Heart right ventricle (tissue), 16 donors: Measurements from ENCODE around the gene ZNF232. TPM values are rescaled to one million over a fixed set of nuclear protein-coding genes. Genes with fewer than 3 reads are reported as not detected.
A peak's percentile ranks its signal among the peaks of the same experiment; 100 is the strongest.

Source experiments
- ATAC-seq, 8 donors: fragments of 200-7000 bp; cut with Tn5 transposase; one replicate each; pipeline ENCODE4 v1.9.1; 2020; ENCODE audit warnings: mild to moderate bottlenecking in 8 of 8, moderate library complexity in 8 of 8, moderate number of reproducible peaks in 1 of 8
- DNase-seq, 2 donors: peaks; one replicate each; pipeline ENCODE4 v3.0.0-alpha.2; 2020
- H3K27ac ChIP-seq, 10 donors: fragments of 200-600 bp; sonication (generic) in 2 of 10; one replicate each; pipeline versions ENCODE4 v1.5.0 to v1.8.0; 2020 to 2022; ENCODE audit warnings: mild to moderate bottlenecking in 3 of 10
- H3K27me3 ChIP-seq, 7 donors: fragments of 200-600 bp; one replicate each; pipeline ENCODE4 v1.8.0; 2021 to 2022; ENCODE audit warnings: mild to moderate bottlenecking in 2 of 7
- H3K36me3 ChIP-seq, 9 donors: fragments of 200-600 bp; sonication (generic) in 1 of 9; one replicate each; pipeline versions ENCODE4 v1.5.0 to v1.8.0; 2020 to 2022; ENCODE audit warnings: mild to moderate bottlenecking in 2 of 9
- H3K4me1 ChIP-seq, 9 donors: fragments of 200-600 bp; sonication (generic) in 1 of 9; one replicate each; pipeline versions ENCODE4 v1.5.0 to v1.8.0; 2020 to 2022; ENCODE audit warnings: mild to moderate bottlenecking in 4 of 9
- H3K4me3 ChIP-seq, 10 donors: fragments of 200-600 bp; sonication (generic) in 2 of 10; one replicate each; pipeline versions ENCODE4 v1.5.0 to v1.8.0; 2020 to 2022; ENCODE audit warnings: mild to moderate bottlenecking in 7 of 10, moderate library complexity in 2 of 10
- H3K9me3 ChIP-seq, 11 donors: fragments of 200-600 bp in 10 of 11; sonication (generic) in 2 of 11; one replicate each; pipeline versions ENCODE4 v1.5.0 to v1.8.0; 2013 to 2022; ENCODE audit warnings: mild to moderate bottlenecking in 2 of 11, control low read depth in 1 of 11, moderate library complexity in 1 of 11
- WGBS, 2 donors: extraction: QIAGEN DNeasy Blood & Tissue Kit; methylation state at CpG; one replicate each; pipeline ENCODE4 v1.1.7; 2013; ENCODE audit warnings: inconsistent platforms in 1 of 2; 5-methylcytosine and 5-hydroxymethylcytosine counted together
- intact Hi-C, 10 donors: fragments of 100-400 bp; cut with DNase I; formaldehyde crosslinking; loops; one replicate each; pipeline versions ENCODE4 v1.11.1 to v1.14.2; 2022
- polyA plus RNA-seq, 2 donors: library from polyadenylated mRNA; stranded (reverse); fragments of 200-250 nt; gene quantifications; one replicate each; pipeline ENCODE4 v1.2.3, GENCODE V29; 2013
- total RNA-seq, 10 donors: library from RNA; stranded (reverse); fragmentation: NEBNext Ultra II Directional in 3 of 10; extraction: Animal tissue kit (Norgen Biotek cat#: 25700) in 3 of 10; gene quantifications; one replicate each; pipeline versions ENCODE4 v1.2.1 to v1.2.4, GENCODE V29; 2021 to 2023
- TF ChIP-seq, protein P1 (sequence below), 9 donors: fragments of 200-600 bp; sonication (generic) in 2 of 9; IDR thresholded peaks; one replicate each; pipeline versions ENCODE4 v1.5.0 to v1.8.0; 2021 to 2022; ENCODE audit warnings: antibody characterized with exemption in 9 of 9, mild to moderate bottlenecking in 5 of 9, moderate library complexity in 1 of 9
- donor health status: Arrhythmogenic right ventricular cardiomyopathy.
- donor health status: ischemic (EF 13 %, LVEDD 7.1; RV severe dilation, severe dysfunction).
- donor health status: healthy with polysubstance abuse.
- donor health status: DM: no; HTN: yes; CAD: no.
- donor health status: DM: no; HTN: no; CAD: no.
- donor health status: ischemic (EF 25% LVEDD 6.9; RV normal size, moderate dysfunction).
- donor health status: ischemic (EF 25% LVEDD 5.7; RV mildly dilated, moderate dysfunction).
- donor health status: healthy.
- donor health status: DM: yes; HTN: yes; CAD: no.
- donor health status: Ischemic cardiomyopathy.
- donor health status: ischemic (EF 35%, LVEDD 5.7; RV mildly dilated, moderate dysfunction).
- donor health status: nonischemic (EF 11% LVEDD 7.7; RV severe dilation, severe dysfunction).
- donor health status: DM: yes; HTN: yes; CAD: no.
- donor health status: PGD.
- donor health status: ischemic (EF 29% LVEDD 5.4; RV normal size, mild dysfunction).
- donor health status: nonischemic (EF 23%, LVEDD 6.1; RV moderate dilation, normal function).

Gene ZNF232
- total and polyA plus RNA-seq, 12 donors, result 2.1 to 5.8 (median 4.2) TPM

DNA sequence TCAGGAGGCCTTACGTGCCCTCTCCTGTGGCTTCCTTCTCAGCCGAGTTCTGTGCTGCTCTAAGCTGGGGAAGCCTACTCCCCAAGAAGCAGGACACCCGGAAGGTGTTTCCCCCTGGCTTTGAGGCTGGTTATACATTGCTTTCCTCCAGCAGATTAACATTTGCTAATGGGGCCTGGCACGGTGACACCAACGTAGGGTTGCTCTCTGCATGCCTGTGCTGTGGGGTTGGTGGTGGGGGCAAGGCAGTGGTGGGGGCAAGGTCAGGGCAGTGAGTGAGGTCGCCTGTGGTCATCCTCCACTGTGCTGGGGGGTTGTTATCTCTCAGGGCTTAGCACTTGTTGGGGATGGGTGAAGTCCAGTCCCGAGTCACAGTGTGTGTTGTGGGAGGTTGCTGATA, 8.4 kb upstream of the ZNF232 start:
- H3K27ac ChIP-seq, result no peak overlapping the region
- WGBS, 2 donors, result 79 to 82% methylated on average over 7 of the region's 7 CpGs
- H3K4me1 ChIP-seq, result peaks cover 0 to 18% (median 9%) of the 10 kb centered on the region in 9 donors
- ATAC-seq (no peak), DNase-seq (no peak)
- H3K36me3 ChIP-seq, result peaks cover 0 to 17% (median 0%) of the 10 kb centered on the region in 9 donors
- intact Hi-C loops, result no loop called here
- H3K4me3 ChIP-seq, result no peak overlapping the region
- H3K27me3 ChIP-seq, result peaks cover 0 to 73% (median 45%) of the 10 kb centered on the region in 7 donors
- H3K9me3 ChIP-seq, result peaks cover 0 to 8% (median 0%) of the 10 kb centered on the region in 11 donors
- TF ChIP-seq, protein P1, sequence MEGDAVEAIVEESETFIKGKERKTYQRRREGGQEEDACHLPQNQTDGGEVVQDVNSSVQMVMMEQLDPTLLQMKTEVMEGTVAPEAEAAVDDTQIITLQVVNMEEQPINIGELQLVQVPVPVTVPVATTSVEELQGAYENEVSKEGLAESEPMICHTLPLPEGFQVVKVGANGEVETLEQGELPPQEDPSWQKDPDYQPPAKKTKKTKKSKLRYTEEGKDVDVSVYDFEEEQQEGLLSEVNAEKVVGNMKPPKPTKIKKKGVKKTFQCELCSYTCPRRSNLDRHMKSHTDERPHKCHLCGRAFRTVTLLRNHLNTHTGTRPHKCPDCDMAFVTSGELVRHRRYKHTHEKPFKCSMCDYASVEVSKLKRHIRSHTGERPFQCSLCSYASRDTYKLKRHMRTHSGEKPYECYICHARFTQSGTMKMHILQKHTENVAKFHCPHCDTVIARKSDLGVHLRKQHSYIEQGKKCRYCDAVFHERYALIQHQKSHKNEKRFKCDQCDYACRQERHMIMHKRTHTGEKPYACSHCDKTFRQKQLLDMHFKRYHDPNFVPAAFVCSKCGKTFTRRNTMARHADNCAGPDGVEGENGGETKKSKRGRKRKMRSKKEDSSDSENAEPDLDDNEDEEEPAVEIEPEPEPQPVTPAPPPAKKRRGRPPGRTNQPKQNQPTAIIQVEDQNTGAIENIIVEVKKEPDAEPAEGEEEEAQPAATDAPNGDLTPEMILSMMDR (IDR thresholded peaks at IDR 0.05), result no peak

DNA sequence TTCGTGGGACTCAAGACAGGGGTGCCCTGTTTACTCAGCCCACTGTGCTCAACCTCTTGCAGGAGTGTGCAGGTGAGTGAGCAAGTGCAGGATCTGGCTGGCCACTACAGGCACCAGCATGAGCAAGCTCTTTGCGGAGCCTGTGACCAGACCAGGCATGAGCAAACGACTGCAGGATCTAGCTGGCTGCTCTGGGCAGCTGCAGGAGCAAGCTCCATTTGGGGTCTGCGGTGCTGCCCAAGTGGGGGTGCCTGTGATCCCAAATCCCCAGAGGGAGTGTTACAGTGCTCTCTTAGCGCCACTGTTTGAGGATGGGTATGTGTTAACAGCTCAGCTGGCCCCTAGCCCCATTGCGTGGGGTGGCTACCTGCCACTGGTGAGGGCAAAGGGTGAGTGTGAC, 6.5 kb upstream of the ZNF232 start:
- H3K4me3 ChIP-seq, result no peak overlapping the region
- H3K27me3 ChIP-seq, result peaks cover 0 to 64% (median 40%) of the 10 kb centered on the region in 7 donors
- ATAC-seq, result no peak
- no peak for DNase-seq
- TF ChIP-seq, protein P1 (IDR thresholded peaks at IDR 0.05), result no peak
- H3K27ac ChIP-seq, result no peak overlapping the region
- H3K36me3 ChIP-seq, result peaks cover 0 to 23% (median 0%) of the 10 kb centered on the region in 9 donors
- H3K4me1 ChIP-seq, result peaks cover 0 to 17% (median 9%) of the 10 kb centered on the region in 9 donors
- H3K9me3 ChIP-seq, result peaks cover 0 to 8% (median 0%) of the 10 kb centered on the region in 11 donors
- intact Hi-C loops, result no loop called here
- WGBS, 2 donors, result 88 to 93% methylated on average over 6 of the region's 6 CpGs

DNA sequence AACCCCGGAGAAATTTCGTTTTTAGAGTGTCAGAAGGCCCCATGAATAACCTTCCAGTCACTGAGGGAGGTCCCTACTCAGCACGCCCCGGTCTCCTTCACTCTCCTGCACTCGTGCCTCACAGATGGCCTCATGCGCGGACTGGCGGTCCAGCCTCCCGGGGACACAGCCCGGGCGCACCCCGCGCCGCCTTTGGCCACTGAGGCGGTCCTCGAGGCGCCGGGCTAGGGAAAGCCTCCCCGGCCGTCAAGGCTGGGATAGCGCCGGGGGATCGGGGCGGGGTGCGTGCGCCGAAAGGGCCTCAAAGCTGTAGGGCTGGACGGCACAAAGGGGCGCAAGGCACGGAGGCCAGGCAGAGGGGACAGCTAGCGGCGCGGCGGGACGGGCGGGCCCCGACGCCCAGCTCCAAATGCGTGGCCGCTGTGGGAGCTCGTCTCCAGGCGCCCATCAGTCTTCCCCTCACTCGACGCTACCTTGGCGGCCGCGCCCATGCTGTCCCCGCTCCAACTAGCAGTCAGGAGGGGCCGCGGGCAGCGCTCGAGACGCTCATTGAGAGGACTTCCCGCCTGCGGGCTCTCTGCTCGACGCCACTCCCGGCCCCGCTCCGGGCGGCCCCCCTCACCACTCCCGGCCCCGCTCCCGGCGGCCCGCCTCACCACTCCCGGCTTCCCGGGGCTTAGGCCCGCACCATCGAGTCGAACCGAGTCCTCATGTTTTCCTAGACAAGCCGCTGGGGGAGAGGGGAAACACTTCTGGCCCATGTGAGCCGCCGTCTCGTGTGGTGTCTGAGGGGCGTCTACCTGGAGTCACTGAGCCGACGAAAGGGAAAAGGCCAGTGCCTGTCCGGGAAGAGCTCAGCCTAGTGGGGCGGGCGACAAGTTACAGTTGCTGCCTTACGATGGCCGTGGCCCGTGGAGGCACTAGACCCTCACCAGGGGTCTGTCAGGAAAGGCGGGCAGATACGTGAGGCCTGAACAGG, 4.3 kb upstream of the ZNF232 start, which contains the start of gene USP6:
TSS of gene USP6 (plus strand) at position 360 of the 979 bp plus-strand sequence. CDS start 14,336 bp downstream, outside the sequence.
- DNase-seq (peak in 1 of 2 donors; percentile 74), ATAC-seq (peak in 2 of 8 donors; percentile 37 to 50)
- intact Hi-C loops, result no loop called here
- H3K36me3 ChIP-seq, result peaks cover 0 to 23% (median 0%) of the 10 kb centered on the region in 9 donors
- H3K27me3 ChIP-seq, result peaks cover 0 to 44% (median 31%) of the 10 kb centered on the region in 7 donors
- H3K4me3 ChIP-seq, result peak within 1 kb of the TSS in 5 of 10 donors; percentile 10 to 66 (median 62)
- H3K4me1 ChIP-seq, result peaks cover 0 to 23% (median 4%) of the 10 kb centered on the region in 9 donors
- H3K9me3 ChIP-seq, result peaks cover 0 to 8% (median 0%) of the 10 kb centered on the region in 11 donors
- TF ChIP-seq, protein P1 (IDR thresholded peaks at IDR 0.05), result no peak
- 13 to 19% methylated on average over 85 to 87 of the region's 87 CpGs for WGBS, 2 donors
- H3K27ac ChIP-seq, result peak within 1 kb of the TSS in 3 of 10 donors; percentile 27 to 76 (median 71)

DNA sequence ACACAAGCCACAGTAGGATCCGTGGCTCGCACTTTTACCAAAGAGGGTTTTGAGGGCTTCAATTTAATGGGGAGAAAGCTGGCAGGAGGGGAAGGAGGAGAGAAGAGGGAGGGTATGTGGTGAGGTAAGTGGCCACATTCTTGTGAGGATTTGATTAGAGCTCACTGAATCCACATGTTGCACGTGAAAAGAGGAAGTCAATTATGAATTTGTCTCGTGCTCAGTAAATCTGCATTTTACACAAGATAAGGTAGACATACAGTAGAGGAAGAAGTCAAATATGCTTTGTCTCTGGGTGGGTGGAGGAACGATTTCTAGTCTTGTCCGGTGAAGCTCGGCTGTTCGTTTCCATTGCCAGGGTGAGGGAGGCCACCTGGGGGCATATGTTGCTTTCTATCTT, 862 bp downstream of the ZNF232 start:
- H3K9me3 ChIP-seq, result peaks cover 0 to 14% (median 0%) of the 10 kb centered on the region in 11 donors
- TF ChIP-seq, protein P1 (IDR thresholded peaks at IDR 0.05), result no peak
- no peak for DNase-seq
- peak overlapping the region in 3 of 10 donors; percentile 65 to 79 (median 78) for H3K27ac ChIP-seq
- intact Hi-C loops, result loop anchor here in 3 of 10 donors (5.0 kb wide), 1 partner anchor 81 kb away; the partner anchor contains the start of gene ZNF594 (in 3 of the 3)
- peaks cover 0 to 45% (median 7%) of the 10 kb centered on the region in 9 donors for H3K36me3 ChIP-seq
- peak overlapping the region; percentile 58 to 97 (median 82) for H3K4me3 ChIP-seq
- H3K4me1 ChIP-seq, result peaks cover 0 to 23% (median 9%) of the 10 kb centered on the region in 9 donors
- peaks cover 0 to 13% (median 8%) of the 10 kb centered on the region in 7 donors for H3K27me3 ChIP-seq
- ATAC-seq, result no peak
- 24 to 29% methylated on average over 8 of the region's 8 CpGs for WGBS, 2 donors
